CD4-positive, alpha-beta T cell (primary cell): ENCODE data around the gene MAGI1. TPM values are rescaled to one million over a fixed set of nuclear protein-coding genes. Genes with fewer than 3 reads are reported as not detected.

ENCODE experiments used
- ATAC-seq: fragments of 200-7000 bp; cut with Tn5 transposase; one replicate; pipeline ENCODE4 v1.10.0; 2022; ENCODE audit warnings: mild to moderate bottlenecking; ENCODE audit not compliant: poor library complexity
- CTCF ChIA-PET: fragments of 350-600 bp; sonication (Branson Sonifier 250); formaldehyde crosslinking; loops from one replicate; lab custom pipeline; 2021; ENCODE audit warnings: antibody characterized with exemption, inconsistent platforms; lab: Charles Lee
- POLR2A ChIA-PET: fragments of 350-600 bp; sonication (Branson Sonifier 250); formaldehyde crosslinking; loops from one replicate; lab custom pipeline; 2021; ENCODE audit warnings: antibody characterized with exemption, inconsistent platforms; lab: Charles Lee
- DNase-seq, 14 experiments: peaks; one replicate each; pipeline ENCODE4 v3.0.0-alpha.2; 2013 to 2020; ENCODE audit warnings: mixed read lengths in 2 of 14
- H3K27ac ChIP-seq, 2 donors: one replicate each; pipeline versions ENCODE4 v1.5.1 to v1.7.0; 2013; ENCODE audit warnings: low read length in 2 of 2, low read depth in 1 of 2, mild to moderate bottlenecking in 1 of 2
- H3K27me3 ChIP-seq, 2 experiments: 1 replicate in 1 of 2; 2 replicates in 1 of 2; pipeline versions ENCODE4 v1.6.1 to v1.7.0; 2013; ENCODE audit warnings: low read length in 2 of 2, control low read depth in 1 of 2, mild to moderate bottlenecking in 1 of 2, moderate library complexity in 1 of 2; ENCODE audit not compliant: insufficient read depth in 2 of 2, control insufficient read depth in 1 of 2
- H3K36me3 ChIP-seq: one replicate; pipeline ENCODE4 v1.6.1; 2013; ENCODE audit warnings: low read length, control low read depth; ENCODE audit not compliant: insufficient read depth
- H3K4me1 ChIP-seq: one replicate; pipeline ENCODE4 v1.6.1; 2013; ENCODE audit warnings: low read length, control low read depth; ENCODE audit not compliant: insufficient read depth
- H3K4me3 ChIP-seq: one replicate; pipeline ENCODE4 v1.5.1; 2013; ENCODE audit warnings: mild to moderate bottlenecking, low read length, moderate library complexity
- H3K9me3 ChIP-seq, 2 experiments: 1 replicate in 1 of 2; 2 replicates in 1 of 2; pipeline versions ENCODE4 v1.6.1 to v1.7.0; 2013; ENCODE audit warnings: low read length in 2 of 2, mild to moderate bottlenecking in 2 of 2, control low read depth in 1 of 2, moderate library complexity in 1 of 2; ENCODE audit not compliant: control insufficient read depth in 1 of 2, insufficient read depth in 1 of 2
- H3K27ac Mint-ChIP-seq: one replicate; pipeline ENCODE4 v1.8.0; 2020; ENCODE audit warnings: mixed read lengths
- H3K27me3 Mint-ChIP-seq: one replicate; pipeline ENCODE4 v1.8.0; 2021; ENCODE audit warnings: mixed read lengths
- H3K36me3 Mint-ChIP-seq: one replicate; pipeline ENCODE4 v1.8.0; 2021; ENCODE audit warnings: low read depth, mixed read lengths
- H3K4me1 Mint-ChIP-seq: one replicate; pipeline ENCODE4 v1.8.0; 2021; ENCODE audit warnings: low read depth, mixed read lengths
- H3K4me3 Mint-ChIP-seq: one replicate; pipeline ENCODE4 v1.8.0; 2020; ENCODE audit warnings: mild to moderate bottlenecking, mixed read lengths
- H3K9me3 Mint-ChIP-seq: one replicate; pipeline ENCODE4 v1.8.0; 2020; ENCODE audit warnings: mixed read lengths
- intact Hi-C, 2 experiments: fragments of 100-400 bp; cut with DNase I in 1 of 2; cut with micrococcal nuclease in 1 of 2; formaldehyde crosslinking; loops; one replicate each; pipeline versions ENCODE4 v1.15.1 to v1.9.0; 2023 to 2025; cut with DNase I, micrococcal nuclease
- total RNA-seq, 174 experiments: library from RNA in 2 of 174; stranded (reverse) in 2 of 174; gene quantifications; one replicate each; pipeline ENCODE4 v1.2.3 and lab custom pipeline; 2021 to 2026
- TF ChIP-seq, protein P1 (sequence below): fragments of 200-600 bp; IDR thresholded peaks from one replicate; pipeline ENCODE4 v1.8.0; 2022; ENCODE audit warnings: antibody characterized with exemption, mild to moderate bottlenecking

The MAGI1 gene
- total RNA-seq, 2 experiments from 2014 or later = not detected

GRCh38 chr3:65843732-65844131 lies 195.0 kb downstream of the MAGI1 start:
- intact Hi-C loops = no loop called here
- Mint-ChIP-seq H3K27me3 (no peaks in the 10 kb centered on the region), H3K4me3 (no peak overlapping the region), H3K9me3 (peaks cover 3% of the 10 kb centered on the region), H3K36me3 (no peaks in the 10 kb centered on the region), H3K27ac (no peak overlapping the region), H3K4me1 (no peaks in the 10 kb centered on the region)
- no peak for DNase-seq
- H3K4me1 ChIP-seq = no peaks in the 10 kb centered on the region
- CTCF ChIA-PET = no interaction called here
- H3K4me3 ChIP-seq = no peak overlapping the region
- ATAC-seq = no peak
- no peaks in the 10 kb centered on the region for H3K9me3 ChIP-seq
- H3K36me3 ChIP-seq = no peaks in the 10 kb centered on the region
- POLR2A ChIA-PET = no interaction called here
- TF ChIP-seq, protein P1, sequence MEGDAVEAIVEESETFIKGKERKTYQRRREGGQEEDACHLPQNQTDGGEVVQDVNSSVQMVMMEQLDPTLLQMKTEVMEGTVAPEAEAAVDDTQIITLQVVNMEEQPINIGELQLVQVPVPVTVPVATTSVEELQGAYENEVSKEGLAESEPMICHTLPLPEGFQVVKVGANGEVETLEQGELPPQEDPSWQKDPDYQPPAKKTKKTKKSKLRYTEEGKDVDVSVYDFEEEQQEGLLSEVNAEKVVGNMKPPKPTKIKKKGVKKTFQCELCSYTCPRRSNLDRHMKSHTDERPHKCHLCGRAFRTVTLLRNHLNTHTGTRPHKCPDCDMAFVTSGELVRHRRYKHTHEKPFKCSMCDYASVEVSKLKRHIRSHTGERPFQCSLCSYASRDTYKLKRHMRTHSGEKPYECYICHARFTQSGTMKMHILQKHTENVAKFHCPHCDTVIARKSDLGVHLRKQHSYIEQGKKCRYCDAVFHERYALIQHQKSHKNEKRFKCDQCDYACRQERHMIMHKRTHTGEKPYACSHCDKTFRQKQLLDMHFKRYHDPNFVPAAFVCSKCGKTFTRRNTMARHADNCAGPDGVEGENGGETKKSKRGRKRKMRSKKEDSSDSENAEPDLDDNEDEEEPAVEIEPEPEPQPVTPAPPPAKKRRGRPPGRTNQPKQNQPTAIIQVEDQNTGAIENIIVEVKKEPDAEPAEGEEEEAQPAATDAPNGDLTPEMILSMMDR = no peak
- no peaks in the 10 kb centered on the region for H3K27me3 ChIP-seq
- H3K27ac ChIP-seq = no peak overlapping the region

GRCh38 chr3:65837604-65838003 lies 201.1 kb downstream of the MAGI1 start:
- H3K4me3 Mint-ChIP-seq = no peak overlapping the region
- CTCF ChIA-PET = no interaction called here

DNA sequence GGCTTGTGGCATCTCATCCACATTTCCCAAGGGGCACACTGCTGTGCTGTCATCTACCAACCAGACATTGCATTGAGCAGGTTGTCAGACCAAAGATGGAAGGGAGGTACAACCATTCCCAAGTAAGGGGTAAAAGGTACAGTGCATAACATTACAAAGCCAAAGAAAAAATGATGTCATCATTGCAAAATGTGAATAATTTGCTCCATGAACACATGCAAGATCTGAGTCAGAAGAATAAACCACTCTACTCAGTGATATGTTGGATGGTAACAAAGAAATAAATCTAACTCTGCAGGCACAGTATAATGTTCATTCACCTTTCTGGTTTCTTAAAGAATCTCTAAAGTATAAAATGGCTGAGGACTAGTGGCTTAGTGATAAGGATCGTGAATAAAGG lies 202.7 kb downstream of the MAGI1 start:
- Histone ChIP-seq H3K27me3 (no peaks in the 10 kb centered on the region), H3K27ac (no peak overlapping the region), H3K9me3 (no peaks in the 10 kb centered on the region), H3K36me3 (no peaks in the 10 kb centered on the region), H3K4me3 (no peak overlapping the region), H3K4me1 (no peaks in the 10 kb centered on the region)
- CTCF ChIA-PET = no interaction called here
- TF ChIP-seq, protein P1 = no peak
- no peak for ATAC-seq
- H3K9me3 Mint-ChIP-seq = peaks cover 6% of the 10 kb centered on the region
- no peaks in the 10 kb centered on the region for H3K27me3 Mint-ChIP-seq
- H3K36me3 Mint-ChIP-seq = no peaks in the 10 kb centered on the region
- intact Hi-C loops = no loop called here
- H3K27ac Mint-ChIP-seq = no peak overlapping the region
- no peak for DNase-seq
- no peak overlapping the region for H3K4me3 Mint-ChIP-seq
- POLR2A ChIA-PET = no interaction called here
- no peaks in the 10 kb centered on the region for H3K4me1 Mint-ChIP-seq

More at GRCh38 chr3:65837604-65838003, 201.1 kb downstream of the MAGI1 start:
- Mint-ChIP-seq H3K4me1 (no peaks in the 10 kb centered on the region), H3K9me3 (peaks cover 6% of the 10 kb centered on the region), H3K36me3 (no peaks in the 10 kb centered on the region), H3K27me3 (no peaks in the 10 kb centered on the region), H3K27ac (no peak overlapping the region)
- TF ChIP-seq, protein P1 = no peak
- Histone ChIP-seq H3K4me3 (no peak overlapping the region), H3K27me3 (no peaks in the 10 kb centered on the region), H3K27ac (no peak overlapping the region), H3K4me1 (no peaks in the 10 kb centered on the region), H3K9me3 (no peaks in the 10 kb centered on the region), H3K36me3 (no peaks in the 10 kb centered on the region)
- intact Hi-C loops = no loop called here
- ATAC-seq (no peak), DNase-seq (no peak)
- POLR2A ChIA-PET = no interaction called here
